GM19455 (cell line): ENCODE results near the gene BMPR1A.
"Not testable (repeated sequence)": the region's sequence is repeated elsewhere in the genome, so short reads cannot be mapped to it uniquely, and the experiment has no call there.

Experiments
- ATAC-seq: cut with Tn5 transposase; IDR thresholded peaks from one replicate; pipeline ENCODE4 v1.9.1; 2021; ENCODE audit not compliant: unreplicated experiment

The BMPR1A gene

DNA sequence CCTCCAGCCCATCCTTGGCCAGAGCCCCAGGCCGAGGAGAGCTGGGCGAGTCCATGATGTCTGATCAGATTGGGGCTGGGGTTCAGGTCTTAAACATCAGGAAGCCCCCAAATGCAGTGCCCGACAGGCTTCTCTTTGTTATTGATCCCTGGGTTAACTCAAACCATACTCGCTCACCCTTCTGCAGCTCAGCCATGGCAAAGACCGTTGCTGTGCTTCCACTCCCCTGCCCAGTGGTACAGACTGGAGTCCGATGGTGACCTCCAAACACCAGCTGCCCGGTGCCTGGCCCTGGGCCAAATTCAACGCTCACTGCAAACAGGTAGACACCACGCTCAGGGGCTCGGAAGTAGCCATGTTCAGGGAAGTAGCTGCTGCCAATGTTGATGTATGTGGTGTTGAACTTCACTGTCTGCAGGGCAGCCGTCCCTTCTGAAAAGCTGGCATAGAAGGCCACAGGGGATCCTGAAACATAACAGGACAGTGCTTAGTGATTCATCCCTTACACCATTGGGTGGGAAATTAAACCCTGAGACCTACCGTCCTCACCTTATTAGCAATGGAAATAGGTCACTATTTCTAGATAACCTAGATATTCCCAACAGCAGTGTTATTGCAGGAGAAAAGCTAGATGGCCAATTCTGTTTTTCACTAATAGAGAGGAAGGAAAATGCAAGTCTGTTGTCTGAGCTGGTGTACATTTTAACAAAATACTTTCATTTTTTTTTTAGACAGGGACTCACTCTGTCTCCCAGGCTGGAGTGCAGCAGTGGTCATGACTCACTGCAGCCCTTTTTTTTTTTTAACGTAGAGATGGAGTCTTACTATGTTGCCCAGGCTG lies 180.5 kb downstream of the BMPR1A start:
- ATAC-seq, result no peak

DNA sequence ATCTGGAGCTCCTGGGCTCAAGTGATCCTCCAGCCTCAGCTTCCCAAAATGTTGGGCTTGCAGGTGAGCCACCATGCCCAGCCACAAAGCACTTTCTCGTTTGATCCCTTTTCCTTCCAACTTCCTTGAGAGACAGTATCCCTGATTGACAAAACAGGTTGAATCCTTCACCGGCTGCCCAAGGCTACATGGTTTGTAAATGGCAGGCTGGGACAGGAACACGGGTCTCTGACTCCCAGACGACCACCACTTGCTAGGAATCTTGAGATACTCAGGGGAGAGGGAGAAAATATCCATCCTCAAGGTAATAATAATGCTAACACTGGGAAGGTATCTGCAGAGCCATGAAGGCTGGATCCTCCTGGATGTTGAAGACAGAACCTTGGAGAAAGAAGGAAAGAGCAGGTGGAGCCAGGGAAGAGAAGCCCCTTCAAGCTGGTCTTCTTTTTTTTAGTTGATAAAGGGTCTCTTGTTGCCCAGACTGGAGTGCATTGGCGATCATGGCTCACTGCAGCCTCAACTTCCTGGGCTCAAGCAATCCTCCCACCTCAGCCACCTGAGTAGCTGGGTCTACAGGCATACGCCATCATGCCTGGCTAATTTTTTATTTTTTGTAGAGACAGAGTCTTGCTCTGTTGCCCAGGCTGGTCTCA lies 181.2 kb downstream of the BMPR1A start:
- no peak for ATAC-seq

DNA sequence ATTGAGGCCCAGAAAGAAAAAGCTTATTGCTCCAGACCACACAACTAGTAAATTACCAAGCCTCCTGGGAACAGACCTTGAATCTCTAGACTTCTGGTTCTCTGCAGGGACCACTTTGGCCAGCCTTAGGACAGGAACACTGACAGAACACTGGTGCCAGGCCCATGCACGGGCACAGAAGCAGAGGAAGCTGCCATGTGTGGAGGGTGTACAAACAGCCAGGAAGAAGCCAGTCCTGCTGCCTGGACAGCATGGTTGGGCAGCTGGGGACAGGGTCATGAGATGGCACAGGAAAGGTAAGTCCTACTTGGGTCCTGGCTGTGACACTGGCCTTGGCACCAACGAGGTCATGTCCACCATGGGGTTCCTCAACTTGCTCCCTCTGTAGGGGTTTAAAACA lies 181.8 kb downstream of the BMPR1A start:
- no peak for ATAC-seq

DNA sequence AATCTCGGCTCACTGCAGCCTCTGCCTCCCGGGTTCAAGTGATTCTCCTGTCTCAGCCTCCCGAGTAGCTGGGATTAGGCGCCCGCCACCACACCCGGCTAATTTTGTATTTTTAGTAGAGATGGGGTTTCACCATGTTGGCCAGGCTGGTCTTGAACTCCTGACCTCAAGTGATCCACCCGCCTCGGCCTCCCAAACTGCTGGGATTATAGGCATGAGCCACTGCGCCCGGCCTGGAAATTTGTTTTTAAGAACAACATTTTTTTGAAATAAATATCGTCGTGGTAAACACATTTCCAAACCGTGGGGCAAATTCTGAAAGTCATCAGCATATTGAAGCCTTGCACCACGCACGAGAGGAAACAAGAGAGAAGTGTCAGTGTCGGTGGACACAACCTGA lies 183.7 kb downstream of the BMPR1A start:
- not testable (repeated sequence) for ATAC-seq

DNA sequence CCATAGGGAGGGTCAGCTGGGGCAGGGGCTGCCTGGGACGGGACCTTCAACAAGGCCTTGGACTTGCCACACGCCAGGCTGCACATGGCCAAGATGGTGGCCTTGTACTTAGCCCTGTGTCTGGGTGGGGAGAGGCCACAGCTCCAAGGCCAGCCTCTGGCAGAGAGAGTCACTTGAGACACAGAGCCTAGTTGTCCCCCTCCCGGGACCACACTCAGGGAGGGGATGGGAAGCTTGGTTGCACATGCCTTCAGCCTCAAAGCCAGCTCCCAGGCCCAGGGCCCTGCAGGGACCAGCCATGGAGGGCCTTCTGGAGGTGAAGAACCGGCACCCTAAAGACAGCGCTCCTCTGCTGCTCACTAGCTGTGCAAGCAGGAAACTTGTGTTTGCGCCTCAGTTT lies 184.3 kb downstream of the BMPR1A start:
- no peak for ATAC-seq

DNA sequence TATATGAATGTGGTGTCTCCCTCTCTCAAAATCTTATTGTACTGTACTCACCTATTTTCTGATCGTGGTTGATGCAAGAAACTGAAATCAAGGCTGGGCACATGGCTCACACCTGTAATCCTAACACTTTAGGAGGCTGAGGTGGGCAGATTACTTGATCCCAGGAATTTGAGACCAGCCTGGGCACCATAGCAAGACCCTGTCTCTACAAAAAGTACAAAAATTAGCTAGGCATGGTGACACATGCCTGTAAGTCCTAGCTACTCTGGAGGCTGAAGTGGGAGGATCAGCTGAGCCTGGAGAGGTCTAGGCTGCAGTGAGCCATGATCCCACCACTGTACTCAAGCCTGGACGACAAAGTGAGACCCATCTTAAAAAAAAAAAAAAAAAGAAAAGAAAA lies 185.0 kb downstream of the BMPR1A start:
- no peak for ATAC-seq

DNA sequence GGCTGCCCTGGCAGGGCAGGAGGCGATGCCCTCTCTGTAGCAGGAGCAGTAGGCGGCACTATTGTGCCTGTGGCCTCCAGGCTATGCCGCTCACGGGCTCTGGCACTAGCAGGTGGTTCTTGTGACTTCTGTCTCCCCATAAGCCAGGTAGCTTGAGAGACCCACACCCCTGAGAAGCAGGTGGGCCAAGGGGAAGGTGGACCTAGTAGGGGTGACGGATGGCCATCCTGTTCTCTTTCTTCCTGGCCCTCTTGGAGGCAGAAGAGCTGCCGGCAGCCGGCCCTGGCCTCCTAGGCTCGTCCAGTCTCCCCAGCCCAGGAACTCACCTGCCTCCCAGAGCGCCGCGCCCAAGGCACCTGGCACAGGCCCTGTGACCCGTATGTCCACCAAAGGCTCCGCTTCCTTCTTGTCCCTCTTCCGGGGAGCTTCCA lies 185.6 kb downstream of the BMPR1A start:
- ATAC-seq, result no peak

DNA sequence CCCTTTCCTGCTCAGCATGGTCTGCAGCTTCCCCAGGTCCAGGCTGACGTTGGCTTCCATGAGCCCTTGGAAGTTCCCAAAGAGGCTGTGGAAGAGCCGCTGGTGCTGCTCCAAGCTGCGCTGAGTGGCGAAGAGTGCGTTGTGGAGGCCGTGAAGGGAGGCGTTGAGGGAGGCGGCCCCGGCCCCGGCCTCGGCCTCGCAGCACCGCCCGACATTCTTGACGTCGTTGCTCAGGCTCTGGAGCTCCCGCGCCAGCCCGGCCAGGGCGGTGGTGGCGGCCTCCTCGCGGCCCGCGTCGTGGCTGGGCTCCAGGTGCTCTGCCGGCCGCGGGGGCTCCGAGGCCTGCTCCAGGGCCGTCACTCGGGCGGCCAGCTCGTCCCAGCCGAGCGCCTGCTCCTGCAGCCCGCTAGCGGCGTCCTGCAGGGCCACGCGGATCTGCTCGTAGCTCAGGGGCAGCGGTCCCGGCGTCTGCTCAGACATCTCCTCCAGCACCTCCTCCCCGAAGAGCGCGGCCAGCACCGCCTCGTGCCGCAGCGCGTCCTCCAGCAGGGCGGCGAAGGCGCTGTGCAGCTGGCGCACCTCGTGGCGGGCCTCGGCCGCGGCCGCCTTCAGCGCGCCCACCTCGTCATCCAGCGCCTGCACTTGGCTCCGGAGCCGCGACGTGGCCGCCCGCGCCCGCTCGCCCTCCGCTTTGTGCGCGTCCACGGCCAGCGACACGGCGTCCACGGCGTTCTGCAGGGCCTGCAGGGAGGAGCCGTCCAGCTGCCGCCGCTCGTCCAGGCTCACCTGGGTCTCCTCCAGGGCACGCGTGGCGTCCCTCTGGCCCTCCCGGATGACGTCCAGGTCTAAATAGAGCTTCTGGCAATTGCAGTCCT lies 186.3 kb downstream of the BMPR1A start:
- no peak for ATAC-seq

DNA sequence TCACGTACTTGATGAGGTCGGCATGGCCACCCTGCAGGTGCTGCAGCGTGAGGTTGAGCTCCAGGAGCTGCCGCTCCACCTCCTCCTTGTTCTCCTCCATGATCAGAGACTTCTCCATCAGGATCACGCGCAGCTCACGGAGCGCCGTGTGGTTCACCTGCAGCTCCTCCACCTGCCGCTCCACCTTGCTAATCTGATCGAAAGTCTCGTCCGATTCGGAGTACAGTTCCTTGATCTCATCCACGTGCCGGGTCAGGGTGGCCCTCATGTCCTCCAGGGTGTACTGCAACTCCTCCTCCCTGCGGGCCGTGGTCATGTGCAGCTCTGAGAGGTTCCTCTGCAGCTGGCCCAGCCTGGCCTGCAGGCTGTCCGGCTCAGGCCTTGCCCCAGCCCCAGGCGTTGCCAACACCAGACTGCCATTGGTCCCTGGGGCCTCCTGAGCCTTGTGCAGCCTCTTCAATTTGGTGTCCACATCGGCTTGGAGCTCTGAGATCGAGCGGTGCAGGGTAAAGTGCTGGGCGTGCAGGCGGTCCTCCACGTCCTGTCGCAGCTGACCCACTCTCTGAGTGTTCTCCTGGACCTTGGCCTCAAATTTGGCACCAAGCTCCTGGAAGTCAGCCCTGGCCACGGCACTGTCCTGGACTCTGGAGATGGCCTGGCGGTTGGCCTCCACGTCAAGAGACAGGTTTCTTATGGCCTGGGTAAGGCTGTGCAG lies 187.1 kb downstream of the BMPR1A start:
- ATAC-seq, result no peak

DNA sequence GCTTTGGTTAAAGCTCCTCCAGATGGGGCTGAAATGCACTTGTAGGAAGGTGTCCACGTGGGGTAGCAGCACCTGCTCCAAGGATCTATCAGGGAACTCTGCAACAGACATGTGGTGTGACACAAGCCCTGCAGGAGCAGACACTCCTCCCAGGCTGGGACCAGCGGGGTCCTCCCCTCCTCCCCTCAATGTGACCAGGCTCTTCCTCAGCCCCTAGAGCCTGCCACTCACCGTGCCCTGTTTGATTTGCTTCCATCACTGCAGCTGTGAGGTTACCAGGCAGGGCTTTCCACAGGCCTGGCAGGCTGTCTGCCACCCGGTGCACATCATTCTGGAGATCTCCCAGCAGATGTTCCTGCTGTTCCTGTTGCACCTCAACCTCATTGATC lies 187.6 kb downstream of the BMPR1A start:
- ATAC-seq, result no peak

DNA sequence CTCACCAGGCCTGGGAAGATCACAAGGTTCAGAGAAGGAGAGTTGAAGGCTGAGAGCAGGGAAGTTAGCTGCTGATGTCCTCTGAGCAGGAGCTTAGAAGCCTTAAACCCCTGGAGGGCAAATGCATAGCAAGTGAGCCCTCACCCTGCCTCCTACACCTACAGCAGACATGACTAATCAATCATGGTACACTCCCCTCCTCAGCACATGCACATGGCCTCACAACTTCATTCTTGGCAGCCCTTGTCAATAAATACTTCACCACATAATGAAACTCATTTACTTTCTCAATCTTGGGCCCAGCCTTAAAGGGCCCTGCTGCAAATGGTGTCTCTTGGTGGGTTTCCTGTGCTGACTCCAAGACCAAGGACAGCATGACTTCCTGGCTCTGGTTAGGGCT lies 188.1 kb downstream of the BMPR1A start:
- no peak for ATAC-seq

DNA sequence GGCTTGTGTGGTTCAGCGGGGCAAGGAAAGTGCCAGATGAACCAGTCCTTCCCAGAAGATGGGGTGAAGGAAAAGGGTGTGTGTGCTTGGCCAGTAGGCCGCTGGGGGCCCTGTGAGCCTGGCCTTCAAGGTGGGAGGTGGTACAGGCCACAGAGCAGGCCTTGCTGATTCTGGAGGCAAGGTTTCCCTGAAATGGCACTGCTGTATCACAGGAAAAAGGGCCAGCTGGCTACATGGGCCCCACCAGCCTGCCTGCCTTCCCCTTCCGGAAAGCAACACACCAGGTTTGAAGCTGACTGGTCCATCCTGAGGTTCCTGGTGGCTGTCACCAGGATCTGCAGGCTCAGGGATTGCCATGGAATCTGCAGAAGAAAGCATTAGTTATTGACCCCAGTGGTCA lies 188.5 kb downstream of the BMPR1A start:
- ATAC-seq, result no peak

DNA sequence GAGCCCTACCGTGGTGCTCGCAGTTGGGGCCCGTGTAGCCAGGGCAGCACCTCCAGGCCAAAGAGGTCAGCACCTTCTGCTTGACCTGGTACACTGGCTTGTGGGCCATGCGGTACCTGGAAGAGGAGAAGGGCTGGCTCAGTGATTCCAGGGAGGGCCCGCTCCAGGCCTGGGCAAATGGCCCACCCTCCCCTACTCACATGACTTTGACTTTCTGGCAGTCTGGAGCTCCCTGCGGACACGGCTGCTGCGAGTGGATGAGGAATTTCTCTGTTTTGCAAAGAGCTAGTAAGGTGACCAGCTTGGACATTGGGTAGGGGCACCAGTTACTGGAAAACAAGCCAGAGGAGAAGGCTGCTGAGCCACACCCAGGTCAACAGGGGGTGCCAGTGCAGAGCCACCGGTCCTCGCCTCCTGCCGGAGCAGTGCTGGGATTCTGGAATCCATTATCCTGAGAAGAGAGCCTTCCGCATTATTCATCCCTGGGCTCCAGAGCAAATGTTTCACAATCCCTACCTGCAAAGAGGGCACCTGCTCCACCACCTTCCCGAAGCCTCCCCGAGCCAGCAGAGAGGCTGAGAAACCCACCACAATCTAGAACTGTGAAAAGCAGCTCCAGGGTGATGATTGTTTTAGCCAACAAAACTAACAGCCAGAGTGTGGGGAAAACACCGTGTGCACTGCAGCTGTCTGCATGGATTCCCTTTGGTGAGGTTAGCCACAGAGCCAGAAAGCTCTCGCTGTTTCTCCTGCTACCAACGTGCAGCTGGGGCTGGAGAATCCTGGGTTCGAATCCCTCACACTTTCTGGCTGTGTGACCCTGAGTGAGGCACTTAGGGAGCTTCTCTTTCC lies 189.2 kb downstream of the BMPR1A start:
- no peak for ATAC-seq

DNA sequence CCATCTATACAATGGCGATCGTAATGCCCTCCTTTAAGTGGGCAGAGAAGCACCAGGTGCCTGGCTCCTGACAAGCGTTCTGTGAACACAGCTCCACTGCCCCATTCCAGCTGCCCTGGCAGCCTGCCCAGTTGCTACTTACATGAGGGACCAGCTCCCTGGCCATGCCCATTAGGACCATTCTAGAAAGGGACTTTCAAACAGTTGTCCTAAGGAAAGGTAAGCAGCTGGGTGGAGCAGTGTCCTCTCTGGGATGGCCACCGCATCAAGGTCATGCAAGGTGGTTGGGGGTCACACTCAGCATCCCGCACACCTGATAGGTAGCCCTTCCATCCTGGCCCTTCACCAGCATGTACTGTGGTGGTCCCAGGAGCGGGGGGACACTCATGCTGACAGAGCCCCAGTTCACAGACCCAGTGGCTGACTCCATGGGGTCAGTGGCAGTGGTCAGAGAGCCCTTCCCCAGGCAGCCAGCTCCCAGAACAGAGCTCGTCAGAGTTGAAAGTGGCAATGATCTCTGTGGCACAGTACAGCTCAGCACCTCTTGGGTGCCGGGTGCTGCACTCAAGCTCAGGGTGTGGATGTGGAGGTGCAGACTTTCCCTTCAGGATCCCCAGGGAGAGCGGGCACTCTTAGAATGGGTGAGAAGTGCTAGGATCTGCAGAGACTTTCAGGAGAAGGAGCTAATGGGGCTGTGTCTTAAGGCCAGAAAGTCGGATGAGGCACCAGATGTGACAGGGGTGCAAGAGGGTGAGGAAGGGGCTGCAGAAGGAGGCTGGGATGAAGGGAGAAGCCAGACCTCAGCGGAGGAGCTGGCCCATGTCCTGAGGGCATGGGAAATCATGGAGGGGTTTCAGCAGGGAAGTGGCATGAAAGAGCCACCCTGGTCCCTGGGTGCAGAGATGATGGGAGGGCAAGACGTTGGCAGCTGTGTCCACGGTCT lies 190.1 kb downstream of the BMPR1A start:
- ATAC-seq, result no peak

DNA sequence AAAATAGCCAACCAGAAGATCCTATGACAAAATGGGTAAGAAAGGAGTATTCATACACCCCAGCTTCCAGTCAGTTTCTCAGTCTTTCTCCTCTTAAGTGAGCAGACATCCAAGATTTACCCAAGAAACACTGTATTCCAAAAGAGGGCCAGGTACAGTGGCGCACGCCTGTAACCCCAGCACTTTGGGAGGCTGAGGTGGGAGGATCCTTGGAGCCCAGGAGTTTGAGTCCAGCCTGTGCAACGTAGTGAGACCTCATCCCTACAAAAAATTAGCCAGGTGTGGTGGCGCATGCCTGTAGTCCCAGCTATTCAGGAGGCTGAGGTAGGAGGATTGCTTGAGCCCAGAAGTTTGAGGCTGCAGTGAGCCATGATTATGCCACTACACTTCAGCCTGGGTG lies 191.4 kb downstream of the BMPR1A start:
- ATAC-seq, result not testable (repeated sequence)

DNA sequence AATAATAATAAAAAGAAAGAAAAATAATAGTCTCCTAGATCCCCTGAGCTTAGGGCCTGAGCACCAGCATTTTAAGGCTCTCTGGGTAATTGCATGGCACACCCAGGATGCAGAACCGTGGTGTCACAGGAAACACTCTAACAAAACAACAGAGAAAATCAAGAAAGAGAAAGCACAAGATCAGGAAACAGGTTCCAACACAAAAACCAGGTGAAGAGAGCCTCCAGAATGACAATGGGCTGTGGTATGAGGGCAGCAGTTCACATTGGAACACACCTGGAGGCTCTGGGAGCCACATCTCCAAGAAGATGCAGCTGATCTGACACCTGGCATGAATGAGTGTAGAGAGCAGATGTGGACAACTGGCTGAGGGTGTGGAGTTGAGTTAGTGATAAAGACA lies 193.9 kb downstream of the BMPR1A start:
- ATAC-seq, result no peak

DNA sequence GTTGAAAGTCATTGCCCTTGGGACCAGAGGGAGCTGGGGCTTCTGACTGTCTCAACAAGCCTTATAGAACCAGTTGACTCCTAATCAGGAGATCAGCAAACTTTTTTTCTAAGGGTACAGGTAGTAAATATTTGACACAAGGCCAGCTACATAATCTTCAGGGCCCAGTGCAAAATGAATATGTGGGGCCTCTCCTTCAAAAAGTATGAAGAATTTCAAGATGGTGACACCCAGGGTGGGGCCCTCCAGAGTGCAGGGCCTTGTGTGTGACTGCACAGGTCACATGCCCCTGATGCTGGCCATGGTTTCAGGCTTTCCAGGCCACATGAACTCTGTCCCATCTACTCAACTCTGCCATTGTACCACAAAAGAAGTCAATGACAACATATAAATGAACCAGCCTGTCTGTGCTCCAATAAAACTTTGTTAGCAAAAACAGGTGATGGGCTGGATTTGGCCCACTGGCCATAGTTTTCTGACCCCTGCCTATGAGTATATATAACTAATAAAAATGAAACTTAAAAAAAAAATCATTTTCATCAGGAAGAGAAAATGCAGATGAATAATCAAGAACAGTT lies 194.9 kb downstream of the BMPR1A start:
- ATAC-seq, result no peak

DNA sequence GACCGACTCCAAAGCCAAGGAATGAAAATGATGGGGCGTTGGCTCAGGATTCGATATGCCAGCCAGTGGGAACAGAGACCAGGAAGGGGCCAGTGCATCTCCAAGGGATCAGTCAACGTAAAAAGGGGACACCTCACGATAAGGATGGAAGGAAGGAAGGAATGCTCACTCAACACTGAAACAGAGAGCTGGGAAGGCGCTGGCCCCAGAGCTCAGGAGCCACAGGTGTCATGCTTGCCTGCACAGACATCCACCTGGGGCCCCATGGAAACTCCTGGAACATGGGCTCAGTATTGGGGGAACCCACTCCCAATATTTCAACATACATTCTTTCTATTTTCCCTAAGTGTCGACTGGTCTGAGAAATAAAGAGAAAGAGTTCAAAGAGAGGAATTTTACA lies 195.7 kb downstream of the BMPR1A start:
- ATAC-seq, result no peak

DNA sequence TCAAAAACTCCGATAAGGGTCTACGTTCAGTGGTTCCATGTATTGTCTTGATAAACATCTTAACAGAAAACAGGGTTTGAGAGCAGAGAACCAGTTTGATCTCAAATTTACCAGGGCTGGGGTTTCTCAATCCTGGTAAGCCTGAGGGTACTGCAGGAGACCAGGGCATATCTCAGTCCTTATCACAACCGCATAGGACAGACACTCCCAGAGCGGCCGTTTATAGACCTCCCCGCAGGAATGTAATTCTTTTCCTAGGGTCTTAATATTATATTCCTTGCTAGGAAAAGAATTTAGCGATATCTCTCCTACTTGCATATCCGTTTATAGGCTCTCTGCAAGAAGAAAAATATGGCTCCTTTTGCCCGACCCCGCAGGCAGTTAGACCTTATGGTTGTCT lies 196.3 kb downstream of the BMPR1A start:
- ATAC-seq, result not testable (repeated sequence)
